HEK293 (cell line): Measurements from ENCODE around the gene HBEGF.

ENCODE experiments used
- CTCF ChIA-PET: fragments of 350-600 bp; formaldehyde crosslinking; extraction: SDS; loops from one replicate; lab custom pipeline; 2021; ENCODE audit warnings: antibody characterized with exemption; lab: Yijun Ruan, JAX
- POLR2A ChIA-PET: fragments of 300-600 bp; formaldehyde crosslinking; extraction: SDS; loops from one replicate; lab custom pipeline; 2020; ENCODE audit warnings: antibody characterized with exemption, inconsistent platforms; lab: Yijun Ruan, JAX
- H3K27ac ChIP-seq: fragments of 200-500 bp; sonication (Bioruptor generic); 2 replicates; pipeline ENCODE4 v1.5.1; 2014; ENCODE audit warnings: low read depth, low read length, control low read depth, inconsistent platforms; ENCODE audit errors: extremely low read depth
- H3K36me3 ChIP-seq, 2 experiments: fragments of 200-500 bp in 1 of 2; sonication (Bioruptor generic) in 1 of 2; 1 replicate in 1 of 2; 2 replicates in 1 of 2; pipeline ENCODE4 v1.5.1; 2014 to 2017; ENCODE audit warnings: inconsistent platforms in 2 of 2, low read length in 2 of 2; ENCODE audit not compliant: control insufficient read depth in 2 of 2, insufficient read depth in 1 of 2
- H3K4me1 ChIP-seq: fragments of 200-500 bp; sonication (Bioruptor generic); 2 replicates; pipeline ENCODE4 v1.5.1; 2014; ENCODE audit warnings: mild to moderate bottlenecking, low read length, inconsistent platforms; ENCODE audit not compliant: control insufficient read depth, insufficient read depth
- H3K4me3 ChIP-seq: 2 replicates; pipeline ENCODE4 v1.5.1; 2011; ENCODE audit warnings: low read depth, mild to moderate bottlenecking, control low read depth, low read length, moderate library complexity
- H3K9me3 ChIP-seq: fragments of 200-500 bp; sonication (Bioruptor generic); 2 replicates; pipeline ENCODE4 v1.5.1; 2014; ENCODE audit warnings: low read depth, low read length, inconsistent platforms; ENCODE audit not compliant: control insufficient read depth, insufficient read depth
- GLI4 ChIP-seq: fragments of 450-650 bp; formaldehyde crosslinking; IDR thresholded peaks from 2 replicates; pipeline ENCODE4 v1.5.1; 2016; ENCODE audit warnings: missing biosample characterization, missing genetic modification characterization
- RBAK ChIP-seq: fragments of 450-650 bp; formaldehyde crosslinking; IDR thresholded peaks from 2 replicates; pipeline ENCODE4 v1.5.1; 2016; ENCODE audit warnings: missing biosample characterization, missing genetic modification characterization
- SETDB1 ChIP-seq: IDR thresholded peaks from one replicate; pipeline ENCODE4 v1.6.1; 2017; ENCODE audit warnings: mild to moderate bottlenecking, low read length, moderate library complexity, mixed read lengths; ENCODE audit not compliant: insufficient read length
- ZNF121 ChIP-seq: fragments of 450-650 bp; formaldehyde crosslinking; IDR thresholded peaks from 2 replicates; pipeline ENCODE4 v1.5.1; 2016; ENCODE audit warnings: missing biosample characterization, missing genetic modification characterization
- ZNF132 ChIP-seq: fragments of 450-650 bp; formaldehyde crosslinking; IDR thresholded peaks from 2 replicates; pipeline ENCODE4 v1.5.1; 2017; ENCODE audit warnings: missing biosample characterization, missing genetic modification characterization, borderline replicate concordance
- ZNF211 ChIP-seq: fragments of 450-650 bp; formaldehyde crosslinking; IDR thresholded peaks from 2 replicates; pipeline ENCODE4 v1.5.1; 2016; ENCODE audit warnings: low read depth, missing biosample characterization, missing genetic modification characterization
- ZNF221 ChIP-seq: fragments of 450-650 bp; formaldehyde crosslinking; IDR thresholded peaks from 2 replicates; pipeline ENCODE4 v1.5.1; 2017; ENCODE audit warnings: missing biosample characterization, missing genetic modification characterization, borderline replicate concordance
- ZNF24 ChIP-seq: fragments of 450-650 bp; formaldehyde crosslinking; IDR thresholded peaks from 2 replicates; pipeline ENCODE4 v1.5.1; 2016; ENCODE audit warnings: missing biosample characterization, missing genetic modification characterization
- ZNF266 ChIP-seq: fragments of 450-650 bp; formaldehyde crosslinking; IDR thresholded peaks from 2 replicates; pipeline ENCODE4 v1.5.1; 2016; ENCODE audit warnings: missing biosample characterization, missing genetic modification characterization, low read depth
- ZNF341 ChIP-seq: fragments of 450-650 bp; formaldehyde crosslinking; IDR thresholded peaks from 2 replicates; pipeline ENCODE4; 2016; ENCODE audit warnings: low read depth, missing biosample characterization, missing genetic modification characterization
- ZNF37A ChIP-seq: fragments of 450-650 bp; IDR thresholded peaks from 2 replicates; pipeline ENCODE4 v1.5.1; 2018; ENCODE audit warnings: missing biosample characterization, missing genetic modification characterization
- ZNF501 ChIP-seq: fragments of 450-650 bp; formaldehyde crosslinking; IDR thresholded peaks from 2 replicates; pipeline ENCODE4 v1.5.1; 2016; ENCODE audit warnings: missing biosample characterization, missing genetic modification characterization
- ZNF521 ChIP-seq: fragments of 450-650 bp; formaldehyde crosslinking; IDR thresholded peaks from 2 replicates; pipeline ENCODE4 v1.5.1; 2017; ENCODE audit warnings: missing biosample characterization, mild to moderate bottlenecking, missing genetic modification characterization
- ZNF544 ChIP-seq: fragments of 450-650 bp; formaldehyde crosslinking; IDR thresholded peaks from 2 replicates; pipeline ENCODE4 v1.5.0; 2017; ENCODE audit warnings: missing biosample characterization, missing genetic modification characterization
- ZNF629 ChIP-seq: fragments of 450-650 bp; formaldehyde crosslinking; IDR thresholded peaks from 2 replicates; pipeline ENCODE4 v1.5.1; 2017; ENCODE audit warnings: missing biosample characterization, missing genetic modification characterization
- ZNF747 ChIP-seq: fragments of 450-650 bp; formaldehyde crosslinking; IDR thresholded peaks from 2 replicates; pipeline ENCODE4 v1.5.1; 2016; ENCODE audit warnings: missing biosample characterization, missing genetic modification characterization
- ZSCAN30 ChIP-seq: fragments of 450-650 bp; IDR thresholded peaks from 2 replicates; pipeline ENCODE4 v1.5.1; 2018; ENCODE audit warnings: missing biosample characterization, mild to moderate bottlenecking, missing genetic modification characterization, moderate library complexity
- TF ChIP-seq, protein P1 (sequence below): fragments of 450-650 bp; formaldehyde crosslinking; IDR thresholded peaks from 2 replicates; pipeline ENCODE4 v1.5.1; 2016; ENCODE audit warnings: missing biosample characterization, missing genetic modification characterization
- TF ChIP-seq, protein P2 (sequence below): fragments of 450-650 bp; formaldehyde crosslinking; IDR thresholded peaks from 2 replicates; pipeline ENCODE4 v1.5.1; 2016; ENCODE audit warnings: missing biosample characterization, missing genetic modification characterization
- TF ChIP-seq, protein P3 (sequence below): fragments of 450-650 bp; formaldehyde crosslinking; IDR thresholded peaks from 2 replicates; pipeline ENCODE4 v1.5.1; 2017; ENCODE audit warnings: missing biosample characterization, missing genetic modification characterization
- TF ChIP-seq, protein P4 (sequence below): fragments of 450-650 bp; formaldehyde crosslinking; IDR thresholded peaks from 2 replicates; pipeline ENCODE4 v1.5.1; 2016; ENCODE audit warnings: missing biosample characterization, missing genetic modification characterization
- TF ChIP-seq, protein P5 (sequence below): fragments of 450-650 bp; IDR thresholded peaks from 2 replicates; pipeline ENCODE4 v1.5.1; 2018; ENCODE audit warnings: missing biosample characterization, mild to moderate bottlenecking, missing genetic modification characterization
- TF ChIP-seq, protein P6 (sequence below): fragments of 450-650 bp; formaldehyde crosslinking; IDR thresholded peaks from 2 replicates; pipeline ENCODE4 v1.5.1; 2016; ENCODE audit warnings: missing biosample characterization, missing genetic modification characterization

The HBEGF gene

DNA sequence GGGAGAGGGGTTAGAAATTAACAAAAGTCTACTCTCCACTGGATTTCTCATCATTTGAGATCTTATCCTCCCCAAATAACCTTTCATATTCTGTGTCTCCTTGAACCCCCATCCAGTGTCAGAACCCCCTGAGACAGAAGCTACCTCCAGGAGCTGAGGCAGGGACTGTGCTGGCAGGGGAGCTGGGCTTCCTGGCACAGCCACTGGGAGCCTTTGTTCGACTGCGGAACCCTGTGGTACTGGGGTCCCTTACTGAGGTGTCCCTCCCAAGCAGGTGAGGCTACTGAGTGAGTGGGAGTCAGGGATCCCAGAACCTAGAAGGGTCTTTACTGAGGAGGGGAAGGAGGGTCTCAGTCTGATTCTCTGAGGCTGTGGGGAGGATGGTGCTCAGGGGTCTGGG is 15.5 kb upstream of the HBEGF start:
- H3K27ac ChIP-seq, result no peak overlapping the region
- no peaks in the 10 kb centered on the region for H3K9me3 ChIP-seq
- no peaks in the 10 kb centered on the region for H3K36me3 ChIP-seq
- ChIA-PET POLR2A (no interaction called here), CTCF (interaction anchor here (0.5 to 4.7 kb wide), 5 partner anchors 11 to 186 kb away, joined by 3 to 88 read pairs (median 4); partner anchors contain the start of gene HBEGF)
- no peak for TF ChIP-seq ZNF211
- TF ChIP-seq, protein P1, sequence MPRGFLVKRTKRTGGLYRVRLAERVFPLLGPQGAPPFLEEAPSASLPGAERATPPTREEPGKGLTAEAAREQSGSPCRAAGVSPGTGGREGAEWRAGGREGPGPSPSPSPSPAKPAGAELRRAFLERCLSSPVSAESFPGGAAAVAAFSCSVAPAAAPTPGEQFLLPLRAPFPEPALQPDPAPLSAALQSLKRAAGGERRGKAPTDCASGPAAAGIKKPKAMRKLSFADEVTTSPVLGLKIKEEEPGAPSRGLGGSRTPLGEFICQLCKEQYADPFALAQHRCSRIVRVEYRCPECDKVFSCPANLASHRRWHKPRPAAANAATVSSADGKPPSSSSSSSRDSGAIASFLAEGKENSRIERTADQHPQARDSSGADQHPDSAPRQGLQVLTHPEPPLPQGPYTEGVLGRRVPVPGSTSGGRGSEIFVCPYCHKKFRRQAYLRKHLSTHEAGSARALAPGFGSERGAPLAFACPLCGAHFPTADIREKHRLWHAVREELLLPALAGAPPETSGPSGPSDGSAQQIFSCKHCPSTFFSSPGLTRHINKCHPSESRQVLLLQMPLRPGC (tag by site-specific recombination), result no peak
- no peak for TF ChIP-seq RBAK
- no peak for TF ChIP-seq ZNF501 (tag by site-specific recombination)
- TF ChIP-seq, protein P2, sequence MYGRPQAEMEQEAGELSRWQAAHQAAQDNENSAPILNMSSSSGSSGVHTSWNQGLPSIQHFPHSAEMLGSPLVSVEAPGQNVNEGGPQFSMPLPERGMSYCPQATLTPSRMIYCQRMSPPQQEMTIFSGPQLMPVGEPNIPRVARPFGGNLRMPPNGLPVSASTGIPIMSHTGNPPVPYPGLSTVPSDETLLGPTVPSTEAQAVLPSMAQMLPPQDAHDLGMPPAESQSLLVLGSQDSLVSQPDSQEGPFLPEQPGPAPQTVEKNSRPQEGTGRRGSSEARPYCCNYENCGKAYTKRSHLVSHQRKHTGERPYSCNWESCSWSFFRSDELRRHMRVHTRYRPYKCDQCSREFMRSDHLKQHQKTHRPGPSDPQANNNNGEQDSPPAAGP (tag by site-specific recombination), result no peak
- no peak for TF ChIP-seq ZNF341
- no peak for TF ChIP-seq ZNF24 (tag by site-specific recombination)
- TF ChIP-seq ZNF629 (tag by site-specific recombination), result no peak
- no peak for TF ChIP-seq ZNF266 (tag by site-specific recombination)
- TF ChIP-seq ZNF121 (tag by site-specific recombination), result no peak
- TF ChIP-seq, protein P3, sequence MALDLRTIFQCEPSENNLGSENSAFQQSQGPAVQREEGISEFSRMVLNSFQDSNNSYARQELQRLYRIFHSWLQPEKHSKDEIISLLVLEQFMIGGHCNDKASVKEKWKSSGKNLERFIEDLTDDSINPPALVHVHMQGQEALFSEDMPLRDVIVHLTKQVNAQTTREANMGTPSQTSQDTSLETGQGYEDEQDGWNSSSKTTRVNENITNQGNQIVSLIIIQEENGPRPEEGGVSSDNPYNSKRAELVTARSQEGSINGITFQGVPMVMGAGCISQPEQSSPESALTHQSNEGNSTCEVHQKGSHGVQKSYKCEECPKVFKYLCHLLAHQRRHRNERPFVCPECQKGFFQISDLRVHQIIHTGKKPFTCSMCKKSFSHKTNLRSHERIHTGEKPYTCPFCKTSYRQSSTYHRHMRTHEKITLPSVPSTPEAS, result no peak
- no peak for TF ChIP-seq ZNF521
- TF ChIP-seq ZNF132 (tag by site-specific recombination), result no peak
- no peaks in the 10 kb centered on the region for H3K4me1 ChIP-seq
- H3K4me3 ChIP-seq, result no peak overlapping the region

DNA sequence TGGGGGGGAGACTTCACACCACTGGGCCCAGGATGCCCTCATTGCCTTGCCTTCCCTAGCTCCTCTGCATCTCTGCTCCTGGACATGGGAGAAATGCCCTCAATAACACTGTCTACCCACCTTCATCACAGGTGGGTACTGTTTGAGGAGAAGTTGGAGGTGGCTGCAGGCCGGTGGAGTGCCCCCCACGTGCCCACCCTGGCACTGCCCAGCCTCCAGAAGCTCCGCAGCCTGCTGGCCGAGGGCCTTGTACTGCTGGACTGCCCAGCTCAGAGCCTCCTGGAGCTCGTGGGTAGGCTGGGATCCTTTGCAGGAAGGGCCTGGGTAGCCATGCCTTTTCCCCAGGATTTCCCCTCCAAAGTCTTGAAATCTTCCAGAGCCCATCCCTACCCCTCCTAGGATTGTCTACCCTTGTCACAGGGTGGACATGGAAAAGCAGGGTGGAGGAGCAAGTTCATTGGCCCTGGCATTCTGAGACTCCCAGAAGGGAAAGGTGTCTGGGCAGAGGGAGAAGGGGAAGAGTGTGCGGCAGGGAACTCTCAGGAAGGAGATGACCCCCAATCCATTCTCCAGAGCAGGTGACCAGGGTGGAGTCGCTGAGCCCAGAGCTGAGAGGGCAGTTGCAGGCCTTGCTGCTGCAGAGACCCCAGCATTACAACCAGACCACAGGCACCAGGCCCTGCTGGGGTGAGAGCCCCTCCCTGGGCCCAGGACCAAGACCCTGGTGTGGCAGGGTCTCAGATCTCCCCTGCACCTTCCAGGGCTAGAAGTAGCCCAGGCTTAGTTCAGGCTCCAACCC is 14.5 kb upstream of the HBEGF start:
- ChIA-PET POLR2A (interaction anchor here (0.9 kb wide), 1 partner anchor 14 kb away, joined by 3 read pairs; the partner anchor contains the start of gene HBEGF), CTCF (interaction anchor here (0.6 to 4.7 kb wide), 10 partner anchors 12 to 359 kb away, joined by 3 to 88 read pairs (median 4); partner anchors contain the start of gene HBEGF)
- no peak overlapping the region for H3K4me3 ChIP-seq
- H3K9me3 ChIP-seq, result no peaks in the 10 kb centered on the region
- H3K4me1 ChIP-seq, result no peaks in the 10 kb centered on the region
- H3K36me3 ChIP-seq, result no peaks in the 10 kb centered on the region
- no peak overlapping the region for H3K27ac ChIP-seq
- TF ChIP-seq GLI4 (tag by site-specific recombination), result no peak
- TF ChIP-seq SETDB1, result no peak
- TF ChIP-seq, protein P4, sequence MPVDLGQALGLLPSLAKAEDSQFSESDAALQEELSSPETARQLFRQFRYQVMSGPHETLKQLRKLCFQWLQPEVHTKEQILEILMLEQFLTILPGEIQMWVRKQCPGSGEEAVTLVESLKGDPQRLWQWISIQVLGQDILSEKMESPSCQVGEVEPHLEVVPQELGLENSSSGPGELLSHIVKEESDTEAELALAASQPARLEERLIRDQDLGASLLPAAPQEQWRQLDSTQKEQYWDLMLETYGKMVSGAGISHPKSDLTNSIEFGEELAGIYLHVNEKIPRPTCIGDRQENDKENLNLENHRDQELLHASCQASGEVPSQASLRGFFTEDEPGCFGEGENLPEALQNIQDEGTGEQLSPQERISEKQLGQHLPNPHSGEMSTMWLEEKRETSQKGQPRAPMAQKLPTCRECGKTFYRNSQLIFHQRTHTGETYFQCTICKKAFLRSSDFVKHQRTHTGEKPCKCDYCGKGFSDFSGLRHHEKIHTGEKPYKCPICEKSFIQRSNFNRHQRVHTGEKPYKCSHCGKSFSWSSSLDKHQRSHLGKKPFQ (tag by site-specific recombination), result no peak
- TF ChIP-seq ZNF747 (tag by site-specific recombination), result no peak
- no peak for TF ChIP-seq ZNF221 (tag by site-specific recombination)
- no peak for TF ChIP-seq ZNF544 (tag by site-specific recombination)
- TF ChIP-seq, protein P5, sequence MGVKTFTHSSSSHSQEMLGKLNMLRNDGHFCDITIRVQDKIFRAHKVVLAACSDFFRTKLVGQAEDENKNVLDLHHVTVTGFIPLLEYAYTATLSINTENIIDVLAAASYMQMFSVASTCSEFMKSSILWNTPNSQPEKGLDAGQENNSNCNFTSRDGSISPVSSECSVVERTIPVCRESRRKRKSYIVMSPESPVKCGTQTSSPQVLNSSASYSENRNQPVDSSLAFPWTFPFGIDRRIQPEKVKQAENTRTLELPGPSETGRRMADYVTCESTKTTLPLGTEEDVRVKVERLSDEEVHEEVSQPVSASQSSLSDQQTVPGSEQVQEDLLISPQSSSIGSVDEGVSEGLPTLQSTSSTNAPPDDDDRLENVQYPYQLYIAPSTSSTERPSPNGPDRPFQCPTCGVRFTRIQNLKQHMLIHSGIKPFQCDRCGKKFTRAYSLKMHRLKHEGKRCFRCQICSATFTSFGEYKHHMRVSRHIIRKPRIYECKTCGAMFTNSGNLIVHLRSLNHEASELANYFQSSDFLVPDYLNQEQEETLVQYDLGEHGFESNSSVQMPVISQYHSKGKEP, result no peak
- no peak for TF ChIP-seq ZSCAN30
- TF ChIP-seq ZNF37A, result no peak
- TF ChIP-seq, protein P1 (tag by site-specific recombination), result no peak
- TF ChIP-seq ZNF521, result no peak
- TF ChIP-seq, protein P6, sequence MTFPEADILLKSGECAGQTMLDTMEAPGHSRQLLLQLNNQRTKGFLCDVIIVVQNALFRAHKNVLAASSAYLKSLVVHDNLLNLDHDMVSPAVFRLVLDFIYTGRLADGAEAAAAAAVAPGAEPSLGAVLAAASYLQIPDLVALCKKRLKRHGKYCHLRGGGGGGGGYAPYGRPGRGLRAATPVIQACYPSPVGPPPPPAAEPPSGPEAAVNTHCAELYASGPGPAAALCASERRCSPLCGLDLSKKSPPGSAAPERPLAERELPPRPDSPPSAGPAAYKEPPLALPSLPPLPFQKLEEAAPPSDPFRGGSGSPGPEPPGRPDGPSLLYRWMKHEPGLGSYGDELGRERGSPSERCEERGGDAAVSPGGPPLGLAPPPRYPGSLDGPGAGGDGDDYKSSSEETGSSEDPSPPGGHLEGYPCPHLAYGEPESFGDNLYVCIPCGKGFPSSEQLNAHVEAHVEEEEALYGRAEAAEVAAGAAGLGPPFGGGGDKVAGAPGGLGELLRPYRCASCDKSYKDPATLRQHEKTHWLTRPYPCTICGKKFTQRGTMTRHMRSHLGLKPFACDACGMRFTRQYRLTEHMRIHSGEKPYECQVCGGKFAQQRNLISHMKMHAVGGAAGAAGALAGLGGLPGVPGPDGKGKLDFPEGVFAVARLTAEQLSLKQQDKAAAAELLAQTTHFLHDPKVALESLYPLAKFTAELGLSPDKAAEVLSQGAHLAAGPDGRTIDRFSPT (tag by site-specific recombination), result no peak
